PC-3 (cell line): Measurements from ENCODE around the gene PTH2.

ENCODE experiments used
- EZH2 ChIP-seq: fragments of 300-600 bp; sonication (generic); IDR thresholded peaks from one replicate; pipeline ENCODE4 v1.6.1; 2017; ENCODE audit warnings: antibody characterized with exemption, mild to moderate bottlenecking, low read length; ENCODE audit not compliant: unreplicated experiment
- EZH2phosphoT487 ChIP-seq: fragments of 300-600 bp; sonication (generic); IDR thresholded peaks from 2 replicates; pipeline ENCODE4 v1.6.1; 2018; ENCODE audit warnings: mild to moderate bottlenecking, antibody characterized with exemption, low read length, borderline replicate concordance
- TF ChIP-seq, protein P1 (sequence below): fragments of 300-600 bp; sonication (generic); conservative IDR thresholded peaks from 2 replicates; pipeline ENCODE4 v1.5.1; 2017; ENCODE audit warnings: antibody characterized with exemption, low read depth, mild to moderate bottlenecking, low read length

DNA sequence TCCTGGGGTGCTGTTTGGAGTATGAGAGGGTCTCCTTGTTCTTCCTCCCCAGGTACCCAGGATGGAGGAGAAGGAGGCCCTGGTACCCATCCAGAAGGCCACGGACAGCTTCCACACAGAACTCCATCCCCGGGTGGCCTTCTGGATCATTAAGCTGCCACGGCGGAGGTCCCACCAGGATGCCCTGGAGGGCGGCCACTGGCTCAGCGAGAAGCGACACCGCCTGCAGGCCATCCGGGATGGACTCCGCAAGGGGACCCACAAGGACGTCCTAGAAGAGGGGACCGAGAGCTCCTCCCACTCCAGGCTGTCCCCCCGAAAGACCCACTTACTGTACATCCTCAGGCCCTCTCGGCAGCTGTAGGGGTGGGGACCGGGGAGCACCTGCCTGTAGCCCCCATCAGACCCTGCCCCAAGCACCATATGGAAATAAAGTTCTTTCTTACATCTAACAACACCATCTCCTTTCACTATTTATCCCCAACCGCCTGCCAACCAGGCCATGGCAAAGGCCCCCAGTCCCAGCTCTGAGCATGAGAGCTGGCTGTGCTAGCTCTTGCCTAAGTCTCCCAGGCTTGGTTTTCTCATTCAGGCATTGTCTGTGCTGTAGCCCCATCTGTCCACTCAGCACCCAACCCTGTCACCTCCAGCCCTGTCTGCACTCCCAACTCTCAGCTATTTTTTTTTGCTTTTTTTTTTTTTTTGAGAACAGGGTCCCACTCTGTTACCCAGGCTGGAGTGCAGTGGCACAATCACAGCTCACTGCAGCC is 48.4 kb downstream of the PTH2 start:
- TF ChIP-seq, protein P1, sequence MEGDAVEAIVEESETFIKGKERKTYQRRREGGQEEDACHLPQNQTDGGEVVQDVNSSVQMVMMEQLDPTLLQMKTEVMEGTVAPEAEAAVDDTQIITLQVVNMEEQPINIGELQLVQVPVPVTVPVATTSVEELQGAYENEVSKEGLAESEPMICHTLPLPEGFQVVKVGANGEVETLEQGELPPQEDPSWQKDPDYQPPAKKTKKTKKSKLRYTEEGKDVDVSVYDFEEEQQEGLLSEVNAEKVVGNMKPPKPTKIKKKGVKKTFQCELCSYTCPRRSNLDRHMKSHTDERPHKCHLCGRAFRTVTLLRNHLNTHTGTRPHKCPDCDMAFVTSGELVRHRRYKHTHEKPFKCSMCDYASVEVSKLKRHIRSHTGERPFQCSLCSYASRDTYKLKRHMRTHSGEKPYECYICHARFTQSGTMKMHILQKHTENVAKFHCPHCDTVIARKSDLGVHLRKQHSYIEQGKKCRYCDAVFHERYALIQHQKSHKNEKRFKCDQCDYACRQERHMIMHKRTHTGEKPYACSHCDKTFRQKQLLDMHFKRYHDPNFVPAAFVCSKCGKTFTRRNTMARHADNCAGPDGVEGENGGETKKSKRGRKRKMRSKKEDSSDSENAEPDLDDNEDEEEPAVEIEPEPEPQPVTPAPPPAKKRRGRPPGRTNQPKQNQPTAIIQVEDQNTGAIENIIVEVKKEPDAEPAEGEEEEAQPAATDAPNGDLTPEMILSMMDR, result no peak
- TF ChIP-seq EZH2phosphoT487 (no peak), EZH2 (no peak)
